Loucy (cell line): ENCODE measurements around the gene INTS12.

Source experiments
- H2AFZ ChIP-seq: fragments of 200-600 bp; sonication (generic); 2 replicates; pipeline ENCODE4 v1.6.0; 2016; ENCODE audit warnings: antibody characterized with exemption, mild to moderate bottlenecking, low read length, moderate library complexity
- H3F3A ChIP-seq: fragments of 200-600 bp; 2 replicates; pipeline ENCODE4 v1.6.0; 2016; ENCODE audit warnings: antibody characterized with exemption, low read depth, mild to moderate bottlenecking
- H3K27me3 ChIP-seq: fragments of 200-600 bp; sonication (generic); 2 replicates; pipeline ENCODE4 v1.6.1; 2014; ENCODE audit warnings: low read length, mild to moderate bottlenecking; ENCODE audit not compliant: insufficient read depth, poor library complexity, severe bottlenecking
- H3K36me3 ChIP-seq: fragments of 200-600 bp; sonication (generic); 2 replicates; pipeline ENCODE4 v1.6.1; 2016; ENCODE audit warnings: low read length; ENCODE audit not compliant: insufficient read depth
- H3K4me1 ChIP-seq: fragments of 200-600 bp; sonication (generic); 2 replicates; pipeline ENCODE4 v1.5.1; 2014; ENCODE audit warnings: low read length, mild to moderate bottlenecking; ENCODE audit not compliant: insufficient read depth, poor library complexity, severe bottlenecking
- H3K4me2 ChIP-seq: fragments of 200-600 bp; sonication (generic); 2 replicates; pipeline ENCODE4 v1.6.0; 2014; ENCODE audit warnings: antibody characterized with exemption, low read length, low read depth, mild to moderate bottlenecking; ENCODE audit not compliant: poor library complexity, severe bottlenecking
- H3K4me3 ChIP-seq: fragments of 200-600 bp; sonication (generic); 2 replicates; pipeline ENCODE4 v1.5.1; 2014; ENCODE audit warnings: low read length, mild to moderate bottlenecking, mixed read lengths; ENCODE audit not compliant: poor library complexity, severe bottlenecking
- H3K79me2 ChIP-seq: fragments of 200-600 bp; sonication (generic); 2 replicates; pipeline ENCODE4 v1.6.1; 2014; ENCODE audit warnings: low read length; ENCODE audit not compliant: insufficient read depth
- H3K9ac ChIP-seq: fragments of 200-600 bp; sonication (generic); 2 replicates; pipeline ENCODE4 v1.6.0; 2014; ENCODE audit warnings: mild to moderate bottlenecking, low read depth, low read length, moderate library complexity; ENCODE audit not compliant: poor library complexity, severe bottlenecking
- H3K9me2 ChIP-seq: fragments of 200-600 bp; sonication (generic); replicated peaks from 2 replicates; pipeline ENCODE4 v1.6.1; 2016; ENCODE audit warnings: low read depth, low read length, mixed read lengths
- H3K9me3 ChIP-seq: fragments of 200-600 bp; sonication (generic); 2 replicates; pipeline ENCODE4 v1.6.1; 2014; ENCODE audit warnings: mild to moderate bottlenecking, antibody characterized with exemption, low read length, low read depth; ENCODE audit not compliant: insufficient read depth
- H4K20me1 ChIP-seq: fragments of 200-600 bp; sonication (generic); 2 replicates; pipeline ENCODE4 v1.6.0; 2014; ENCODE audit warnings: antibody characterized with exemption, low read length, mild to moderate bottlenecking; ENCODE audit not compliant: insufficient read depth, poor library complexity, severe bottlenecking
- CTCF ChIP-seq: fragments of 200-600 bp; sonication (generic); conservative IDR thresholded peaks from 2 replicates; pipeline ENCODE4 v1.5.1; 2014; ENCODE audit warnings: mild to moderate bottlenecking, antibody characterized with exemption, low read length
- EZH2phosphoT487 ChIP-seq: fragments of 200-600 bp; IDR thresholded peaks from 2 replicates; pipeline ENCODE4 v1.6.1; 2018; ENCODE audit warnings: antibody characterized with exemption, mild to moderate bottlenecking, moderate library complexity, borderline replicate concordance

The INTS12 gene

DNA sequence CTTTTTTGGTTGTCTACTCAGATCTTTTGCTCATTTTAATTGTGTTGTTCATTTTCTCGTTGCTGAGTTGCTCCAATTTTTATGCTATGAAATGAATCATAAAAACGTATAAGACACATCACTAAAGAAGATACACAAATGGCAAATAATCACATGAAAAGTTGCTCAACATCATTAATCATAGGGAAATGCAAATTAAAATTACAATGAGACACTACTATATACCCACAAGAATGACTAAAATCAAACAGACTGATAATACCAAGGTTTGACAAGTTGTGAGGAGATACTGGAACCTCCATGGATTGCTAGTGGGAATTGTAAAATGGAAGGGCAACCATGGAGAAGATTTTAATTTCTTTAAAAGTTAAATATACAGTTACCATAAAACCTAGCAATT is 17.1 kb upstream of the INTS12 start:
- Histone ChIP-seq H3K79me2 (no peaks in the 10 kb centered on the region), H3K4me1 (no peaks in the 10 kb centered on the region), H2AFZ (no peak overlapping the region), H3K9me3 (peaks cover 4% of the 10 kb centered on the region; the same call in 1 of the 2 replicates), H3K9ac (no peak overlapping the region), H3K9me2 (no peaks in the 10 kb centered on the region), H3K27me3 (no peaks in the 10 kb centered on the region), H3K4me3 (no peak overlapping the region), H3K4me2 (no peak overlapping the region), H3K36me3 (peaks cover 5% of the 10 kb centered on the region; the same call in 1 of the 2 replicates), H3F3A (no peaks in the 10 kb centered on the region), H4K20me1 (no peaks in the 10 kb centered on the region)
- no peak for TF ChIP-seq EZH2phosphoT487
- no peak for TF ChIP-seq CTCF

- Histone ChIP-seq H3K4me2 (no peak overlapping the region), H4K20me1 (no peaks in the 10 kb centered on the region), H3K79me2 (no peaks in the 10 kb centered on the region), H2AFZ (no peak overlapping the region), H3K4me1 (peaks cover 4% of the 10 kb centered on the region), H3F3A (no peaks in the 10 kb centered on the region), H3K9me3 (no peaks in the 10 kb centered on the region), H3K9me2 (no peaks in the 10 kb centered on the region), H3K36me3 (no peaks in the 10 kb centered on the region; the same call in 1 of the 2 replicates), H3K9ac (no peak overlapping the region), H3K27me3 (no peaks in the 10 kb centered on the region), H3K4me3 (no peak overlapping the region)
- no peak for TF ChIP-seq CTCF
- no peak for TF ChIP-seq EZH2phosphoT487
These were observed 10.7 kb upstream of the INTS12 start for GRCh38 chr4:105719204-105719603.

DNA sequence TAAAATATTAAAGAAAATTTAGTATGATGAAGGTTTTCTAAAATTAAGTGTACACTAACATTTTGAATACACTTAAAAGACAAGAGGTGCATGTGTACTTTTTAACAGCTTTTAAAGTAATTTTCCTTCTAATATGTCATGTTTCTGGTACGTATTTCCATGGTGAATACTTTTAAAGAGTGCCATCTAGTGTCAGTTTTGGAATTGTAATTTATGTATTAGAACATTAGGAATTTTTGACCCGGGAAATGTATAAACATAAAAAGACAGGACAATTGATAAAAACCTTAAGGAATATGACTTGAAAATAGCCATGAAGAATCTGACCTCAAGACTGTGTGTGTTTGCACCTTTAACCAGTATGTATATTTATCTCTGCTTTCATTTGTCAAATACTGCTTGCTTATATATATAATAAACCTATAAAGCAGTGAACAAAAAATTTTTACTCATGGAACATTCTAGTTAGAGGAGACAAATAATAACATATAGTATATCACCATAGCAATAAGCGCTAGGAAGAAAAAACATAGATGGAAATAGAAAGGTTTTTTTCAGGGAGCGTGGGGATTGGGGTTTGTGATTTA is 7.3 kb upstream of the INTS12 start:
- no peak overlapping the region for H3K4me2 ChIP-seq
- TF ChIP-seq EZH2phosphoT487, result no peak
- TF ChIP-seq CTCF, result peak; percentile 75
- no peaks in the 10 kb centered on the region for H3F3A ChIP-seq
- H3K36me3 ChIP-seq, result no peaks in the 10 kb centered on the region; the same call in 1 of the 2 replicates
- no peaks in the 10 kb centered on the region for H4K20me1 ChIP-seq
- H3K79me2 ChIP-seq, result peaks cover 12% of the 10 kb centered on the region
- H2AFZ ChIP-seq, result no peak overlapping the region
- H3K4me1 ChIP-seq, result peaks cover 29% of the 10 kb centered on the region
- no peaks in the 10 kb centered on the region for H3K9me3 ChIP-seq
- H3K9me2 ChIP-seq, result no peaks in the 10 kb centered on the region
- no peaks in the 10 kb centered on the region for H3K27me3 ChIP-seq
- H3K9ac ChIP-seq, result no peak overlapping the region
- no peak overlapping the region for H3K4me3 ChIP-seq
